ENCODE measurements around the gene MAP4K2. TPM values are rescaled to one million over a fixed set of nuclear protein-coding genes. Genes with fewer than 3 reads are reported as not detected.
A peak's percentile ranks its signal among the peaks of the same experiment; 100 is the strongest.

MAP4K2 gene
- total and polyA plus RNA-seq, 4 donors = 15.0 to 41.8 (median 23.8) TPM

DNA sequence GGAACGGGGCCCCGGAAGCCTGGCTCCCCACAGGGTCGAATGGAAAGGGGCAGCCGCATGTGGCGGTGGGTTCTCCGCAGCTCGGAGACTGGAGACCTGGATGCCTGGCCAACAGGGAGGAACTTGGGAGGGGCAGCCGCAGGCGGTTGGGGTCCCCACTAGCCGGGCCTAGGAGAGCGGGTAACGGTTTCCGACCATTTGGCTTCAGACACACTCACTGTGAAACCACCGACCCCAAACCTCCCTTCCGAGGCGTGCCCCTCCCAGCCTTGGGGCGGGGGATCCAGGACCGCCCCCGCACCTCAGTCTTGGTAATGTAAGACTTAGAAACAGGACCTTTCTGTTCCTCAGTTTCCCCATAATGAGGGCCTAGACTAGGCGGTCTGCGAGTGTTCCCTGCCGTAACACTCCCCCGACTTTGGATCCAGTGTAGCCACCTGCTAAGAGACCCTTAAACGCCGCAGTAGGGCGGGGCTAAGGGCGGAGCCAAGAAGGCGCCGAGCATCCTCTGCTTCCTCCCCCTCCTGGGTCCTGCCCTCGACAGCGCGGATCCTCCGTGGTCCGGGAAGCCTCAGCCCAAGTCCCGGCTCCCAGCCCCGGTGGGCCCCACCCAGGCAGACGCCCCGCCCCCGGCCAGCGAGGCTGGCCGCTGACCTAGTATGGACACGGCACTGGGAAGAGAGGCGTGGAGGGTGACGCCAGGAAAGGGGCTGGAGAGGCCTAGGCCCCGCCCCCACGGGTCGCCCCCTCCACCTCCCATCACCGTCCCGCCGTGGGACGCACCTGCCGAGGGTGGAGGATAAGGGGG lies 57.3 kb downstream of the MAP4K2 start:
- TF ChIP-seq, protein P1, sequence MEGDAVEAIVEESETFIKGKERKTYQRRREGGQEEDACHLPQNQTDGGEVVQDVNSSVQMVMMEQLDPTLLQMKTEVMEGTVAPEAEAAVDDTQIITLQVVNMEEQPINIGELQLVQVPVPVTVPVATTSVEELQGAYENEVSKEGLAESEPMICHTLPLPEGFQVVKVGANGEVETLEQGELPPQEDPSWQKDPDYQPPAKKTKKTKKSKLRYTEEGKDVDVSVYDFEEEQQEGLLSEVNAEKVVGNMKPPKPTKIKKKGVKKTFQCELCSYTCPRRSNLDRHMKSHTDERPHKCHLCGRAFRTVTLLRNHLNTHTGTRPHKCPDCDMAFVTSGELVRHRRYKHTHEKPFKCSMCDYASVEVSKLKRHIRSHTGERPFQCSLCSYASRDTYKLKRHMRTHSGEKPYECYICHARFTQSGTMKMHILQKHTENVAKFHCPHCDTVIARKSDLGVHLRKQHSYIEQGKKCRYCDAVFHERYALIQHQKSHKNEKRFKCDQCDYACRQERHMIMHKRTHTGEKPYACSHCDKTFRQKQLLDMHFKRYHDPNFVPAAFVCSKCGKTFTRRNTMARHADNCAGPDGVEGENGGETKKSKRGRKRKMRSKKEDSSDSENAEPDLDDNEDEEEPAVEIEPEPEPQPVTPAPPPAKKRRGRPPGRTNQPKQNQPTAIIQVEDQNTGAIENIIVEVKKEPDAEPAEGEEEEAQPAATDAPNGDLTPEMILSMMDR (IDR thresholded peaks at IDR 0.05; ENCODE audit: control extremely low read depth, extremely low read depth) = no peak
- H3K36me3 ChIP-seq (ENCODE audit: control insufficient read depth in 4 of 4, insufficient read depth in 4 of 4, low read length in 4 of 4) = peaks cover 0 to 2% (median 0%) of the 10 kb centered on the region in 4 donors
- peak overlapping the region; percentile 44 for H3K4me3 ChIP-seq
- peaks cover 0 to 45% (median 20%) of the 10 kb centered on the region in 3 donors for H3K27me3 ChIP-seq (ENCODE audit: control insufficient read depth in 3 of 3, insufficient read depth in 3 of 3, low read length in 2 of 3)
- ATAC-seq (ENCODE audit: insufficient read depth, low FRiP score) (peak; percentile 53), DNase-seq (peak in 2 of 3 donors; percentile 39 to 56)
- H3K4me1 ChIP-seq (ENCODE audit: control insufficient read depth in 5 of 5, insufficient read depth in 5 of 5, low read length in 5 of 5) = peaks cover 0 to 31% (median 10%) of the 10 kb centered on the region in 5 donors
- H3K27ac ChIP-seq (ENCODE audit: low read depth in 1 of 2, low read length in 1 of 2) = peak overlapping the region; percentile 86 to 91
- WGBS, 2 donors = 0 to 1% methylated on average over 44 to 52 of the region's 52 CpGs
- H3K9me3 ChIP-seq (ENCODE audit: control insufficient read depth in 4 of 4, insufficient read depth in 3 of 4, low read length in 3 of 4) = no peaks in the 10 kb centered on the region
- no peak overlapping the region for H3K9ac ChIP-seq (ENCODE audit: insufficient read depth in 1 of 2, low read length in 2 of 2)

DNA sequence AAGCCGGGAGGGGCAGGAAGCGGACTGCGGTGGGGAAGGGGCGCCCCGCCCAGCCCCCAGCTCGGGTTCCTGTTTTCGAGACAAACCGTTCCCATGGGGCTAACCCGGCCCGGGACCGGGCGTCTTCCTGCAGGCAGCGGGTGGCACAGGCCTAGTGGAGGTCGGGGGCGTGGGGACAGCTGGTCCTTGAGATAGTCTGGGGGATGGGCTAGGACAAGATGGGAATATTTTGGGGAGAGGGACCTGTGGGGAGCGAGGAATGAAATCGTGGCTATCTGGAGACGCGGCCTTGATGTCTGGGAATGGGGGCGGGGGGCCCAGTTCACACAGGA lies 57.9 kb downstream of the MAP4K2 start:
- ATAC-seq (ENCODE audit: insufficient read depth, low FRiP score) = no peak
- peaks cover 0 to 50% (median 25%) of the 10 kb centered on the region in 3 donors for H3K27me3 ChIP-seq (ENCODE audit: control insufficient read depth in 3 of 3, insufficient read depth in 3 of 3, low read length in 2 of 3)
- H3K9me3 ChIP-seq (ENCODE audit: control insufficient read depth in 4 of 4, insufficient read depth in 3 of 4, low read length in 3 of 4) = no peaks in the 10 kb centered on the region
- H3K27ac ChIP-seq (ENCODE audit: low read depth in 1 of 2, low read length in 1 of 2) = peak overlapping the region; percentile 86 to 91
- peaks cover 0 to 2% (median 0%) of the 10 kb centered on the region in 4 donors for H3K36me3 ChIP-seq (ENCODE audit: control insufficient read depth in 4 of 4, insufficient read depth in 4 of 4, low read length in 4 of 4)
- peak; percentile 49 to 68 (median 55) for DNase-seq
- H3K4me3 ChIP-seq = peak overlapping the region; percentile 44
- peaks cover 0 to 31% (median 10%) of the 10 kb centered on the region in 5 donors for H3K4me1 ChIP-seq (ENCODE audit: control insufficient read depth in 5 of 5, insufficient read depth in 5 of 5, low read length in 5 of 5)
- 0% methylated on average over 20 of the region's 20 CpGs for WGBS, 2 donors
- no peak overlapping the region for H3K9ac ChIP-seq (ENCODE audit: insufficient read depth in 1 of 2, low read length in 2 of 2)
- TF ChIP-seq, protein P1 (IDR thresholded peaks at IDR 0.05; ENCODE audit: control extremely low read depth, extremely low read depth) = no peak

DNA sequence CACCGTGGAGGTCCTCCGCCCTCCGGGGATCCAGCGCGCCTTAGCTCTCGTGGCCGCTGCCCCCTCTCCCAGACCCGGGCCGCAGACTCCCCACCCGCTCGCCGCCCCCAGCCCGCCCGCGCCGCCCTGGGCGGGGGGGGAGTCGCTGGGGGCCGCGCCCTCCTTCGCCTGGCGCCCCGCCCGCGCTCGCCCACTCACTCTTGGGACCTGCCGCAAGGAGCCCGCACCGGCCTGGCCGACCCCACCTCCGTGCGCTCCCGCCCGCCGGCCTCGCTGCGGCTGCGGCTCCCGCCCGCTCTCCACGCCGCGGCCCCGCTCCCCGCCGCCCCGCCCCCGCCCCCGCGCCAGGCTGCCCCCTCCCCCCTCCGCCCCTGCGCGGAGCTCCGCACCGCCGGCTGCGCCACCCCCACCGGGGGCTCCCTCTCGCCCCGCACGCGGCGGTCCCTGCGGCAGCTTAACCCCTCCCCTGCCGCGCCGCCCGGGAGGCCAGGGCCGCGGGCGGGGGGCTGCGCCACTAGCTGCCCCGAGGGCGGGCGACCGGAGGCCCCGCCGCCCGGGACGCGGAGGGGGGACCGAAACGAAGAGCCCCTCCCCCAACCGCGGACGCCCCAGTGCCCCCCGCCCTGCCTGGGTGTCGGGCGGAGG lies 58.3 kb downstream of the MAP4K2 start:
- Histone ChIP-seq H3K4me1 (ENCODE audit: control insufficient read depth in 5 of 5, insufficient read depth in 5 of 5, low read length in 5 of 5) (peaks cover 0 to 31% (median 10%) of the 10 kb centered on the region in 5 donors), H3K4me3 (peak overlapping the region; percentile 44), H3K27ac (ENCODE audit: low read depth in 1 of 2, low read length in 1 of 2) (peak overlapping the region; percentile 86 to 91), H3K27me3 (ENCODE audit: control insufficient read depth in 3 of 3, insufficient read depth in 3 of 3, low read length in 2 of 3) (peaks cover 0 to 54% (median 28%) of the 10 kb centered on the region in 3 donors), H3K9me3 (ENCODE audit: control insufficient read depth in 4 of 4, insufficient read depth in 3 of 4, low read length in 3 of 4) (no peaks in the 10 kb centered on the region), H3K36me3 (ENCODE audit: control insufficient read depth in 4 of 4, insufficient read depth in 4 of 4, low read length in 4 of 4) (peaks cover 0 to 2% (median 0%) of the 10 kb centered on the region in 4 donors), H3K9ac (ENCODE audit: insufficient read depth in 1 of 2, low read length in 2 of 2) (no peak overlapping the region)
- TF ChIP-seq, protein P1 (IDR thresholded peaks at IDR 0.05; ENCODE audit: control extremely low read depth, extremely low read depth) = no peak
- 1% methylated on average over 38 to 89 of the region's 89 CpGs for WGBS, 2 donors
- ATAC-seq (ENCODE audit: insufficient read depth, low FRiP score) (no peak), DNase-seq (no peak)

All from lung (tissue), 12 donors.